Measurements from ENCODE around the gene UNK. TPM values are rescaled to one million over a fixed set of nuclear protein-coding genes. Genes with fewer than 3 reads are reported as not detected.

UNK gene
- total and polyA plus RNA-seq, 2 of the 13 experiments (the other 11 are each of a cell fraction or from before 2014, with no cell fraction given) = 31.6 to 33.0 TPM

DNA sequence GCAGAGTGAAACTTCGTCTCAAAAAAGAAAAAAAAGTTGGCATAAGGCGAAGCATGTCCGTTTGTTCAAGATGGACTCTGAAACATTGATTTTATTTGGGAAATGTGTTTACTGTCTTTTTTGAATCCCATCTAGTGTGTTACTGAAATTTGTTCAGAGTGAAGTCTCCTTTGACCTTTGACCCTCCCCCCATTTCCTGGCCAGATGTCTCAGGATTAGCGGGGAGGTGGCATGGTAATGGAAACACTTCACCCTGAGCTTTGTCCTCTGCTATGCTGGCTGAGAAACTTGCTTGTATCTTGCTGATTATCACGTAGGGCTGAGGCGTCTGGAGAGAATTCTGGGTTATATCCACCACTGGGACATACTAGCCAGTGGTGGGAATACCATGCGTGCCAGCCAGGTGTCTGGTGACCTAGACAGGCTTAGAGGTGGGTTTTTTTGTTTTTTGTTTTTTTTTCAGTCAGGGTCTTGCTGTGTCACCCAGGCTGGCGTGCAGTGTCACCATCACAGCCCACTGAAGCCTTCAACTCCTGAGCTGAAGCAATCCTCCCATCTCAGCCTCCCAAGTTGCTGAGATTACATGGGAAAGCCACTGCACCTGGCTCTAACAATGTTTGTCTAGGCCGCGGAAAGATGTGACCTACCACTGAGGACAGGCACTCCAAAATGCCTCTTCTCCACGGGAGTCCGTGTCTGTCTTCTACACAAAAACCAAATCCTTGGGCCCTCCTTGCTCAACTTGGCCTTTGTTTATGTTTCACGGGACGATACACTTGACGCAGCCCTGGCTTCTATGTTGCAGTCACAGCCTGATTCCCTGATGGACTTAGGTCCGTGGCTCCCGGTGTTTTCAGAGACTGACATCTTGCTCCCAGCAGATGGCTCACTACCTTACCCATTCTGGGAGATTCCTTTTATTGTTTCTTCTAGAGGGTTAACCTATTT, 13.0 kb upstream of the UNK start (continued):
- TF ChIP-seq, protein P1, sequence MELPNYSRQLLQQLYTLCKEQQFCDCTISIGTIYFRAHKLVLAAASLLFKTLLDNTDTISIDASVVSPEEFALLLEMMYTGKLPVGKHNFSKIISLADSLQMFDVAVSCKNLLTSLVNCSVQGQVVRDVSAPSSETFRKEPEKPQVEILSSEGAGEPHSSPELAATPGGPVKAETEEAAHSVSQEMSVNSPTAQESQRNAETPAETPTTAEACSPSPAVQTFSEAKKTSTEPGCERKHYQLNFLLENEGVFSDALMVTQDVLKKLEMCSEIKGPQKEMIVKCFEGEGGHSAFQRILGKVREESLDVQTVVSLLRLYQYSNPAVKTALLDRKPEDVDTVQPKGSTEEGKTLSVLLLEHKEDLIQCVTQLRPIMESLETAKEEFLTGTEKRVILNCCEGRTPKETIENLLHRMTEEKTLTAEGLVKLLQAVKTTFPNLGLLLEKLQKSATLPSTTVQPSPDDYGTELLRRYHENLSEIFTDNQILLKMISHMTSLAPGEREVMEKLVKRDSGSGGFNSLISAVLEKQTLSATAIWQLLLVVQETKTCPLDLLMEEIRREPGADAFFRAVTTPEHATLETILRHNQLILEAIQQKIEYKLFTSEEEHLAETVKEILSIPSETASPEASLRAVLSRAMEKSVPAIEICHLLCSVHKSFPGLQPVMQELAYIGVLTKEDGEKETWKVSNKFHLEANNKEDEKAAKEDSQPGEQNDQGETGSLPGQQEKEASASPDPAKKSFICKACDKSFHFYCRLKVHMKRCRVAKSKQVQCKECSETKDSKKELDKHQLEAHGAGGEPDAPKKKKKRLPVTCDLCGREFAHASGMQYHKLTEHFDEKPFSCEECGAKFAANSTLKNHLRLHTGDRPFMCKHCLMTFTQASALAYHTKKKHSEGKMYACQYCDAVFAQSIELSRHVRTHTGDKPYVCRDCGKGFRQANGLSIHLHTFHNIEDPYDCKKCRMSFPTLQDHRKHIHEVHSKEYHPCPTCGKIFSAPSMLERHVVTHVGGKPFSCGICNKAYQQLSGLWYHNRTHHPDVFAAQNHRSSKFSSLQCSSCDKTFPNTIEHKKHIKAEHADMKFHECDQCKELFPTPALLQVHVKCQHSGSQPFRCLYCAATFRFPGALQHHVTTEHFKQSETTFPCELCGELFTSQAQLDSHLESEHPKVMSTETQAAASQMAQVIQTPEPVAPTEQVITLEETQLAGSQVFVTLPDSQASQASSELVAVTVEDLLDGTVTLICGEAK (IDR thresholded peaks at IDR 0.05) = no peak
- TF ChIP-seq, protein P1 (CRISPR knock-in tag; IDR thresholded peaks at IDR 0.05) = 0 out of 2 replicates have a peak, but pooled peaks have one; percentile 18

Data from HepG2 (cell line).